ENCODE data around the gene MSI2.

DNA sequence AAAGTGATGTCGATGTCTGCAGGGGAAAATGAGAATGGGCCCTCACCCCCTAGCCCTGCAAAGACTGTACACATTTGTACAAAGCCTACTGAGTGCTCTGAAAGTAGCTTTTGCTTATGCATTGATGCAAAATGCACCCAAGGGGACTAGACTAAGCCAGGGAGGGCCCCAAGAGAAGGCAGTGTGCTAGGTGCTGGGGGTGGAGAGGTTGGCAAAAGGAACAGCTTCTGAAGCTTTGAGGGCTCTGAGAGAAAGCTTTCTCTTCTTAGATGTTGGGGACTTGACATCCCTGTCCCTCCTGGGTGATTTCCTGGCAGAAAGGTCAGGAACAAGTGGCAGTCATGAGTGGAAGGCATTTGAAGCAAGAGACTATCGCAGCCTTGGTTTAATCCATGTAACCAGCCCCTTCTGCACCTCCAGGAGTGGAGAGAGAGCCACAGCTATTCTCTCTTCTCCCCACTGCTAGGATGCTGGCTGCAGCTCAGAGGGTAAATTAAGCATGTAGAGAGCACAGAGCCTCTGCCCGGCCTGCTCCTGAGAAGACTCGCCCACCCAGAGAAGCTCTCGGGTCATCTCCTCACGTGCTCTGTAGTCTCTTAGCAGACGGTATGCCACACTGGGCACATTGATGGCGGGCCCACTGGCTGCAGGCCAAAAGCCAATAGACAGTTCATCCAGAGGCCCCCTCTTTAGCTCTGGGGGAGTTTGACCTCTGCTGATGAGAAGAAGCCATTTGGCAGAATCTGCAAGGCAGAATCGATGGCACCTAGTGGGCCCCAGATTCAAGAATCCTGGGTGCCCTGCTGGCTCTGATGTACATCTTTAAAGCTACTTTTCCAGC is 221.4 kb downstream of the MSI2 start:
- TF ChIP-seq, protein P1, sequence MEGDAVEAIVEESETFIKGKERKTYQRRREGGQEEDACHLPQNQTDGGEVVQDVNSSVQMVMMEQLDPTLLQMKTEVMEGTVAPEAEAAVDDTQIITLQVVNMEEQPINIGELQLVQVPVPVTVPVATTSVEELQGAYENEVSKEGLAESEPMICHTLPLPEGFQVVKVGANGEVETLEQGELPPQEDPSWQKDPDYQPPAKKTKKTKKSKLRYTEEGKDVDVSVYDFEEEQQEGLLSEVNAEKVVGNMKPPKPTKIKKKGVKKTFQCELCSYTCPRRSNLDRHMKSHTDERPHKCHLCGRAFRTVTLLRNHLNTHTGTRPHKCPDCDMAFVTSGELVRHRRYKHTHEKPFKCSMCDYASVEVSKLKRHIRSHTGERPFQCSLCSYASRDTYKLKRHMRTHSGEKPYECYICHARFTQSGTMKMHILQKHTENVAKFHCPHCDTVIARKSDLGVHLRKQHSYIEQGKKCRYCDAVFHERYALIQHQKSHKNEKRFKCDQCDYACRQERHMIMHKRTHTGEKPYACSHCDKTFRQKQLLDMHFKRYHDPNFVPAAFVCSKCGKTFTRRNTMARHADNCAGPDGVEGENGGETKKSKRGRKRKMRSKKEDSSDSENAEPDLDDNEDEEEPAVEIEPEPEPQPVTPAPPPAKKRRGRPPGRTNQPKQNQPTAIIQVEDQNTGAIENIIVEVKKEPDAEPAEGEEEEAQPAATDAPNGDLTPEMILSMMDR (IDR thresholded peaks at IDR 0.05; ENCODE audit: insufficient read depth, low read length, poor library complexity, severe bottlenecking), result no peak
- TF ChIP-seq EZH2phosphoT487 (conservative IDR thresholded peaks at IDR 0.05; ENCODE audit: low read length), result no peak

All from SU-DHL-6 (cell line).